Kidney (tissue), 14 donors: ENCODE measurements around the gene C20orf96. TPM values are rescaled to one million over a fixed set of nuclear protein-coding genes. Genes with fewer than 3 reads are reported as not detected.
"Not testable (repeated sequence)": the region's sequence is repeated elsewhere in the genome, so short reads cannot be mapped to it uniquely, and the experiment has no call there.

Experiments used
- DNase-seq, 5 donors: peaks; one replicate each; pipeline ENCODE4 v3.0.0-alpha.2; 2013 to 2020
- FAIRE-seq: peaks from 2 replicates; lab custom pipeline; 2012; peaks lifted over from hg19 to GRCh38; lab: Jason Lieb, UNC
- H3K27ac ChIP-seq, 2 donors: one replicate each; pipeline ENCODE4 v1.7.0; 2013; ENCODE audit warnings: low read depth in 2 of 2, low read length in 2 of 2, inconsistent platforms in 1 of 2
- H3K27me3 ChIP-seq: one replicate; pipeline ENCODE4 v1.7.1; 2013; ENCODE audit warnings: low read length, inconsistent platforms; ENCODE audit not compliant: control insufficient read depth, insufficient read depth
- H3K36me3 ChIP-seq, 3 donors: one replicate each; pipeline versions ENCODE4 v1.7.0 to v1.7.1; 2013; ENCODE audit warnings: low read length in 3 of 3, control low read depth in 1 of 3, inconsistent platforms in 1 of 3; ENCODE audit not compliant: insufficient read depth in 3 of 3, control insufficient read depth in 2 of 3
- H3K4me1 ChIP-seq, 3 donors: one replicate each; pipeline versions ENCODE4 v1.7.0 to v1.7.1; 2013; ENCODE audit warnings: low read length in 3 of 3, inconsistent platforms in 1 of 3, low read depth in 1 of 3; ENCODE audit not compliant: control insufficient read depth in 2 of 3, insufficient read depth in 2 of 3
- H3K4me3 ChIP-seq, 3 donors: one replicate each; pipeline versions ENCODE4 v1.7.0 to v1.8.1; 2013; ENCODE audit warnings: low read length in 3 of 3, control low read depth in 1 of 3, inconsistent platforms in 1 of 3
- H3K9ac ChIP-seq, 3 donors: one replicate each; pipeline versions ENCODE4 v1.7.0 to v1.7.1; 2013; ENCODE audit warnings: low read length in 3 of 3, control low read depth in 1 of 3, inconsistent platforms in 1 of 3
- H3K9me3 ChIP-seq, 3 donors: one replicate each; pipeline versions ENCODE4 v1.7.0 to v1.7.1; 2013; ENCODE audit warnings: low read length in 3 of 3, control low read depth in 1 of 3, inconsistent platforms in 1 of 3; ENCODE audit not compliant: control insufficient read depth in 2 of 3, insufficient read depth in 1 of 3
- intact Hi-C: fragments of 100-400 bp; cut with DNase I; formaldehyde crosslinking; loops from one replicate; pipeline ENCODE4 v1.11.1; 2022
- polyA plus RNA-seq: library from polyadenylated mRNA; stranded (reverse); fragments of 350-450 nt; fragmentation: Illumina TruSeq; extraction: RNeasy Lipid Tissue Mini Kit (QIAGEN cat#74804); gene quantifications from one replicate; pipeline ENCODE4 v1.2.3, GENCODE V29; 2014; ENCODE audit warnings: low read depth, low replicate concordance; ENCODE audit not compliant: insufficient read depth
- total RNA-seq: library from RNA; stranded (reverse); fragmentation: NEBNext Ultra II Directional; extraction: Animal tissue kit (Norgen Biotek cat#: 25700); gene quantifications from one replicate; pipeline ENCODE4 v1.2.1, GENCODE V29; 2021
- TF ChIP-seq, protein P1 (sequence below): IDR thresholded peaks from 3 replicates; pipeline ENCODE4 v1.5.1; 2012; ENCODE audit warnings: mild to moderate bottlenecking, moderate library complexity, borderline replicate concordance; ENCODE audit not compliant: insufficient read depth; ENCODE audit errors: extremely low read depth
- donor health status: control.
- donor health status: control.
- donor health status: control.
- donor health status: control.
- donor health status: control.
- donor health status: DM: yes; HTN: yes; CAD: no.
- donor health status: Normal renal cell carcinoma (clear cell type).

C20orf96 gene
- total and polyA plus RNA-seq, 2 donors from 2014 or later = 9.4 to 12.5 TPM

DNA sequence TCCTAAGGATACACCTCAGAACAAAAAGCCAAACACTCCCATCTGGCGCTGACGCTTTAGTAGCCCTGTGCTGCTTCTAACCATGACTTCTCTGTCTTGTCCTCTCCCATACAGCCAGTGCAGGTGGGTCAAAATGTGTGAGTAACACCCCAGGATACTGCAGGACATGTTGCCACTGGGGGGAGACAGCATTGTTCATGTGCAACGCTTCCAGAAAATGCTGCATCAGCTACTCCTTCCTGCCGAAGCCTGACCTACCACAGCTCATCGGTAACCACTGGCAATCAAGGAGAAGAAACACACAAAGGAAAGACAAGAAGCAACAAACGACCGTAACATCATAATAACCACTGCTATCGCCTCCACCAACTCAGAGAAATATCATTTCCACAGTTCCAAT, 31.6 kb downstream of the C20orf96 start:
- no peaks in the 10 kb centered on the region for H3K36me3 ChIP-seq
- no peak for FAIRE-seq
- H3K4me3 ChIP-seq = no peak overlapping the region
- no peak overlapping the region for H3K27ac ChIP-seq
- H3K9me3 ChIP-seq = no peaks in the 10 kb centered on the region
- peak in 1 of 5 donors; percentile 35 for DNase-seq
- intact Hi-C loops = no loop called here
- TF ChIP-seq, protein P1, sequence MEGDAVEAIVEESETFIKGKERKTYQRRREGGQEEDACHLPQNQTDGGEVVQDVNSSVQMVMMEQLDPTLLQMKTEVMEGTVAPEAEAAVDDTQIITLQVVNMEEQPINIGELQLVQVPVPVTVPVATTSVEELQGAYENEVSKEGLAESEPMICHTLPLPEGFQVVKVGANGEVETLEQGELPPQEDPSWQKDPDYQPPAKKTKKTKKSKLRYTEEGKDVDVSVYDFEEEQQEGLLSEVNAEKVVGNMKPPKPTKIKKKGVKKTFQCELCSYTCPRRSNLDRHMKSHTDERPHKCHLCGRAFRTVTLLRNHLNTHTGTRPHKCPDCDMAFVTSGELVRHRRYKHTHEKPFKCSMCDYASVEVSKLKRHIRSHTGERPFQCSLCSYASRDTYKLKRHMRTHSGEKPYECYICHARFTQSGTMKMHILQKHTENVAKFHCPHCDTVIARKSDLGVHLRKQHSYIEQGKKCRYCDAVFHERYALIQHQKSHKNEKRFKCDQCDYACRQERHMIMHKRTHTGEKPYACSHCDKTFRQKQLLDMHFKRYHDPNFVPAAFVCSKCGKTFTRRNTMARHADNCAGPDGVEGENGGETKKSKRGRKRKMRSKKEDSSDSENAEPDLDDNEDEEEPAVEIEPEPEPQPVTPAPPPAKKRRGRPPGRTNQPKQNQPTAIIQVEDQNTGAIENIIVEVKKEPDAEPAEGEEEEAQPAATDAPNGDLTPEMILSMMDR = no peak
- H3K27me3 ChIP-seq = no peaks in the 10 kb centered on the region
- no peak overlapping the region for H3K9ac ChIP-seq
- no peaks in the 10 kb centered on the region for H3K4me1 ChIP-seq

DNA sequence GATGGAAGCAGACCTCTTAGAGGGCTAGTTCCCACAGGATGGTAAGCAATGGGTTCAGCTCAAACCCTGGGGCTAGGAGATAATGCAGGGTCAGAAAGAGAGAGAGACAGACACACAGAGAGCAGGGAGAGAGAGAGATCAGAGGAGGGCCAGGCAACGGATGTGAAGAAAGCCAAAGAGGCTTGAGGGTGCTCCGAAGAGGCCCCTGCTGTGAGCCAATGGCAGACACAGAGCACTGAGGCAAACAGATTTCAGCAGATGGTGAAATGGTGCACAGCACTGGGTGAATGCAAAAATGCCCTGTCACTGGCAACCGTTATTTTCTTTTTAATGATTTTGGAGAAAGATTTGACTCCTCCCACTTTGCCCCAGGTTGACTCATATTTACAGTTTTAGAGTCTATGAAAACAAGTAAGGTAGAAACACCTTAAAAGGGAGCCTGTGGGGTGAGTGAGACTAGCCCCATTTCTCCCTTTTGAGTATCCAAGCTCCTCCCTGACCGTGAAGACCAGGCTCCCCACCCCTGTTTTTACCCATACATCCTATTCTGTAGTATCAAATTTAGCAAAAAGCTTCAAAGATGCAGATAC, 32.2 kb downstream of the C20orf96 start:
- Histone ChIP-seq H3K4me3 (no peak overlapping the region), H3K27ac (no peak overlapping the region), H3K4me1 (no peaks in the 10 kb centered on the region), H3K27me3 (no peaks in the 10 kb centered on the region), H3K36me3 (no peaks in the 10 kb centered on the region), H3K9me3 (no peaks in the 10 kb centered on the region), H3K9ac (no peak overlapping the region)
- DNase-seq (no peak), FAIRE-seq (no peak)
- TF ChIP-seq, protein P1 = no peak
- intact Hi-C loops = no loop called here

DNA sequence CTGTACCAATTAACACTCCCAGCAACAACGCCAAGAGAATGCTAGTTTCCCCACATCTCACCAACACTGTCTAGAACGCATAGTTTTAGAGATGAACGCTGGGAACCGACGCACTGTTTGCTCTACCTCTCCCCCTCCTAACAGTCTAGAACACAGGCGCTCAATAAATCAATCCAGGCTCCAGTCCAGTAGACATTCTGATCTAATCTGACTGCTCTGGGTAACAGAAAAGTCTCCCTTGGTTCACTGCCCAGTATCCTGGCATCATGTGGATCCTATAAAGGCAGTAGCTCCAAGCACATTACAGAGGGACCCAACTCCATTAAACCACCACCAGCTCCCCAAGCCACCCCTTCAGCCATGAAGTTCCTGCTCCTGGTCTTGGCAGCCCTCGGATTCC, 33.1 kb downstream of the C20orf96 start, which contains the start of gene DEFB132:
Gene DEFB132 (plus strand): TSS at position 306 of the 400 bp plus-strand sequence. CDS start 55 bp downstream, at position 361.
- H3K9ac ChIP-seq = no peak within 1 kb of the TSS
- no peaks in the 10 kb centered on the region for H3K9me3 ChIP-seq
- TF ChIP-seq, protein P1 = no peak
- intact Hi-C loops = no loop called here
- H3K4me1 ChIP-seq = no peaks in the 10 kb centered on the region
- no peaks in the 10 kb centered on the region for H3K27me3 ChIP-seq
- FAIRE-seq (no peak), DNase-seq (no peak)
- no peak within 1 kb of the TSS for H3K4me3 ChIP-seq
- no peak within 1 kb of the TSS for H3K27ac ChIP-seq
- no peaks in the 10 kb centered on the region for H3K36me3 ChIP-seq

DNA sequence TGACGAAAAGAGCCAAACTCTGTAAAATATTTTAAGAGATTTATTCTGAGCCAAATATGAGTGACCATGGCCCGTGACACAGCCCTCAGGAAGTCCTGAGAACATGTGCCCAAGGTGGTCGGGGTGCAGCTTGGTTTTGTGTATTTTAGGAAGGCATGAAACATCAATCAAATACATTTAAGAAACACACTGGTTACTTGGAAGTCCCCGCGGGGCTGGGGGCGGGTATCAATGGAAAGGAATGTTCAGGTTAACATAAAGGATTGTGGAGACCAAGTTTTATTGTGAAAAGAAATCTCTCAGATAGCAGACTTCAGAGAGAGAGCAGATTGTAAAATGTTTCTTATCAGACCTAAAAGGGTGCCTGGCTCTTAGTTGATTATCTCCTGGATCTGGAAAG, 37.1 kb downstream of the C20orf96 start:
- H3K4me3 ChIP-seq, intact Hi-C loops, FAIRE-seq, H3K27me3 ChIP-seq, H3K36me3 ChIP-seq, H3K9ac ChIP-seq, H3K27ac ChIP-seq, H3K9me3 ChIP-seq, H3K4me1 ChIP-seq, DNase-seq: not testable (repeated sequence)
